Measurements from ENCODE around the gene NANOGP8.

The NANOGP8 gene

GRCh38 chr15:35061825-35062737 lies 23.0 kb downstream of the NANOGP8 start:
- FAIRE-seq (no peak), DNase-seq (ENCODE audit: insufficient read length, low spot score) (no peak)

- no peak for FAIRE-seq
Observed at GRCh38 chr15:35061161-35061824, 23.8 kb downstream of the NANOGP8 start.

GRCh38 chr15:35060591-35060990 lies 24.5 kb downstream of the NANOGP8 start:
- no peak for FAIRE-seq

More at GRCh38 chr15:35061161-35061824, 23.8 kb downstream of the NANOGP8 start:
- no peak for DNase-seq (ENCODE audit: insufficient read length, low spot score)

DNA sequence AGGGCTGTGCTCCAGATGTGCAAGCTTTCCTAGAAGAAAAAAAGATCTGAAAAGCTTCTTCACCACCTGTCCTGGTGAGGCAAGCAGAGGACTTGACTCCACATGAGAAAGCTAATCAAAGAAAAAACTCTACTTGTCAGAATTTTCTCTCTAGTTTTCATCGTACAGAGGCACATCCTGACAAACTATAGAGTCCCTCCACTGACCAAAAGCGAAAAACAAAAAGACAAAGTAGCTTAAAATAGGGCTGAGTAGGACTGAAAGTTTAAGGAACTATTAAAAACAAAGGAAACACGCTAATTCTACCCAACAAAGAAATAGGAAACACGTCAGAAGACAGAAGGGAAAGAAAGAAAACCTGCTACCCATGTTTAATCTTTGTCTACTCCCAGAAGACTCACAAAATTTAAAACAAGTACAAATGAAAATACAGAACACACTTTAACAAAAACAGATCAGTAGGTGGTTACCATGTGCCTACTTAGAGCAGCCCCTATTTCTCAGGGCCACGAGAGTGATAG lies 26.5 kb downstream of the NANOGP8 start:
- FAIRE-seq (no peak), DNase-seq (ENCODE audit: insufficient read length, low spot score) (no peak)

More at GRCh38 chr15:35060591-35060990, 24.5 kb downstream of the NANOGP8 start:
- no peak for DNase-seq (ENCODE audit: insufficient read length, low spot score)

GRCh38 chr15:35055416-35056105 lies 29.5 kb downstream of the NANOGP8 start:
- DNase-seq (ENCODE audit: insufficient read length, low spot score) = no peak
- no peak for FAIRE-seq

DNA sequence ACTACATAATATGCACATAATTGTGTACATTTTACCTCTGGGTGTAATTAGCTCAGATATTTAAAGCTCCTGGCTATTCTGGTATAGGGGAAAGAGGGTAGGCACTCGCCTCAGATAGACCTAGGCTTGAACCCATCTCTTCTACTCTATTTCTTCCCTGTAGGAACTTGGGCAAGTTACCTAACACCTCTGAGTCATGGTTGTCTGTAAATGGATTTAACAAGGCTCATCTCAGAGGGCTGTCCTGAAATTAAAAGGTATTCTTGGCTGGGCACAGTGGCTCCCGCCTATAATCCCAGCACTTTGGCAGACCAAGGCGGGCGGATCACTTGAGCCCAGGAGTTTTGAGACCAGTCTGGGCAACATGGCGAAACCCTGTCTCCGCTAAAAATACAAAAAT lies 30.7 kb downstream of the NANOGP8 start:
- no peak for DNase-seq (ENCODE audit: insufficient read length, low spot score)
- no peak for FAIRE-seq

- FAIRE-seq (no peak), DNase-seq (ENCODE audit: insufficient read length, low spot score) (no peak)
Observed at GRCh38 chr15:35047996-35048395, 37.1 kb downstream of the NANOGP8 start.

DNA sequence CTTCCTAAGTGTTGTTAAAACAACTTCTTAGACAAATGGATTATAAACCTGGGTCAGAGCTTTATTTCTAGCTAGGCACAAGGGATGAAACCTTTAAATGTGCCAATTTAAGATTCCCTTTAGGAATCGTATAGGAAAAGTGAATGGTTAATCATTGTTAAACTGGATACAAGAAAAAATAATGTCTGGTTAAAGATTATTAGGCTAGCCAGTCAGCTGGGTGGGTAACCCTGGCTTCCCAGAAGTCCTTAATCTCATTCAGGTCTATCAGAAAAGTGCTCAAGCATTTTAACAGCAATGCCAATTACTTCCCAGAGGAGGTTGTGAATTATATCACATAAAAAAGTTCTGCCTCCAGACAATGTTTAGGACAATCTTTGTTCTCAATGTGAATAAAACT lies 37.6 kb downstream of the NANOGP8 start:
- FAIRE-seq = no peak
- DNase-seq (ENCODE audit: insufficient read length, low spot score) = no peak

- DNase-seq (ENCODE audit: insufficient read length, low spot score) = no peak
- FAIRE-seq = no peak
Observed at GRCh38 chr15:35043373-35044095, 41.6 kb downstream of the NANOGP8 start.

DNA sequence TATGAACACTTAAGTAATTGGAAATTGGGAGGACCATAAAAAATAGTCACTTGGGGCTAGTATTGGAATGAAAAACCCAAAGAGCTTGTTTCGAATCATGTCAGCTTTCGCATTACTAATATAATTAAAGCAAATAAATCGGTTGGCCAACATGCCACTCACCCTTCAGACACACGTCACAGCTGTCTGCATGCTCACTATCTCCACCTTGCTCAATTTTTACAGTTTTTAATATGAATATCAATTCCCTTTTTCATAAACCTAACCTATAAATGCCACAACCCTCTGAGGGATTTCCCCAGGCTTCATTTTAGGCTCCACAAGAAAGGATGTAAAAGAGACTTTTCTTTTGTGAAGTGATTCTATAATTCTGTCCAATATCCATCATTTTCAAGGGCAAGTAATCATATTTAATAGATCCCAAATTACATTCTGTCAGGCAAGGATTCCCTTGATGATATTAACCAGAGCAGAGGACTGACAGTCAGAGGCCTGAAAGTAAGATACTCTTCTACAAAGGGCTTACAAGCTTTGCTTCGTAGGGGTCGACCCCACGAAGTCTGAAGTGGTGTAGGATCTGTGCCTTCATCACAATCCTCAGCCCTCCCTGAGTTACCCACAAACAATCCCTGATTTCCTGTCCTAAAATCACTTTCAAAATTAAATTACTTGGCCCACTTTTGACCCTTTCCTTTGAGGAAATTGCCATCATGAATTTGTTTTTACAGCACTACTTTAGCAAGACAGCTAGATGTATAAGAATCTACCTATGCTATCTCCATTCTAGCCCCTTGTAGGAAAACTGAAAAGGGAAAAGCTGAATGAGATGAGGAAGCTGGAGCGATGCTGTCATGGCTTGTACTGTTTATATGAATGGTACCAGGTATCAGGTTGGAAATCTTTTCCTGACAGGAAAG lies 44.5 kb downstream of the NANOGP8 start:
- FAIRE-seq = no peak
- DNase-seq (ENCODE audit: insufficient read length, low spot score) = no peak

DNA sequence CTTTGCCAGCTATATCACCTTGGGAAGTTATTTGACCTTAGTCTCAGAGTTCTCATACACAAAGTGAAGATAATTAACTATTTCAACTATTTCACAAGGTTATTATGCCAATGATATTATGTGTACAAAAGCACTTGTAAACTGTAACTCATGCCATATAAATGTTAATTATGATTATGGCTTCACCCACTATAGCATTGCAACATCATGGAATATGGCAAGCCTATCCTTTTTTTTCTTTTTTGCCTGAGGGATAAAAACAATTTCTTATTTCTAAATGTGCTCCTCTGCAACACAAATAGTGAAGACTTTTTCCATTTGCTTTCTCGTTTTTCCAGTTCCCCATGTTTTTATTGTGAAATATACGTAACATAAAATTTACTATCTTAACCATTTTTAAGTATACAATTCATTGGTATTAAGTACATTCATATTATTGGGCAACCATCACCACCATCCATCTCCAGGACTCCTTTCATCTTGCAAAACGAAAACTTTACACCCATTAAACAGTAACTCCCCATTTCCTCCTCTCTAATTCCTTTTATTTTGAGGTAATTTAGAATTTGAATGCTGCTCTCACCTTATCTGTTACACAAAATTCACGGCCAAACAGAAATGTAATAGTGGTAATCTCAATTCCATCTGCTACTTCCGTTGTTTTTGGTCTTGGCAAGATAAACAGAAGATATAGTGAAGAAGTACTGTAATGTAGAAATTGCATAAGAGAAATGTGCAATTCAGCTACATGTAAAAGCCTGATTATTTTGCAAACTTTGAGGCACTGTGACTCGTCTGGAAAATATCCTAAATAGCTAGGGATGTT lies 46.3 kb downstream of the NANOGP8 start:
- DNase-seq (ENCODE audit: insufficient read length, low spot score) (no peak), FAIRE-seq (no peak)
